Measurements from ENCODE around the gene PALLD.

PALLD gene

GRCh38 chr4:168795346-168795745 is 298.5 kb downstream of the PALLD start:
- Histone ChIP-seq H3K36me3 (ENCODE audit: control insufficient read depth in 2 of 2, insufficient read depth in 1 of 2, low read length in 2 of 2) (no peaks in the 10 kb centered on the region), H3K4me3 (ENCODE audit: low read depth, low read length) (no peak overlapping the region), H3K9me3 (ENCODE audit: control insufficient read depth, insufficient read depth, low read depth, low read length) (no peaks in the 10 kb centered on the region), H3K4me1 (ENCODE audit: control insufficient read depth, insufficient read depth, low read length) (no peaks in the 10 kb centered on the region; the same call in 1 of the 2 replicates), H3K27ac (ENCODE audit: extremely low read depth, low read depth, low read length) (no peak overlapping the region)
- CTCF ChIA-PET, result no interaction called here
- no peak for TF ChIP-seq GLIS2 (tag by site-specific recombination; IDR thresholded peaks at IDR 0.05)
- no peak for TF ChIP-seq ZNF157 (tag by site-specific recombination; IDR thresholded peaks at IDR 0.05)
- TF ChIP-seq ZSCAN5A (tag by site-specific recombination; IDR thresholded peaks at IDR 0.05), result no peak
- no peak for TF ChIP-seq ZBTB20 (tag by site-specific recombination; IDR thresholded peaks at IDR 0.05)
- TF ChIP-seq, protein P1, sequence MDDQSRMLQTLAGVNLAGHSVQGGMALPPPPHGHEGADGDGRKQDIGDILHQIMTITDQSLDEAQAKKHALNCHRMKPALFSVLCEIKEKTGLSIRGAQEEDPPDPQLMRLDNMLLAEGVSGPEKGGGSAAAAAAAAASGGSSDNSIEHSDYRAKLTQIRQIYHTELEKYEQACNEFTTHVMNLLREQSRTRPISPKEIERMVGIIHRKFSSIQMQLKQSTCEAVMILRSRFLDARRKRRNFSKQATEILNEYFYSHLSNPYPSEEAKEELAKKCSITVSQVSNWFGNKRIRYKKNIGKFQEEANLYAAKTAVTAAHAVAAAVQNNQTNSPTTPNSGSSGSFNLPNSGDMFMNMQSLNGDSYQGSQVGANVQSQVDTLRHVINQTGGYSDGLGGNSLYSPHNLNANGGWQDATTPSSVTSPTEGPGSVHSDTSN (CRISPR knock-in tag; IDR thresholded peaks at IDR 0.05), result no peak
- TF ChIP-seq ZNF658 (tag by site-specific recombination; IDR thresholded peaks at IDR 0.05), result no peak
- no peak for TF ChIP-seq ZNF24 (tag by site-specific recombination; IDR thresholded peaks at IDR 0.05)
- no peak for TF ChIP-seq INSM2 (tag by site-specific recombination; IDR thresholded peaks at IDR 0.05)
- TF ChIP-seq TRIM28 (IDR thresholded peaks at IDR 0.05; ENCODE audit: borderline replicate concordance, low read length), result no peak
- TF ChIP-seq, protein P2, sequence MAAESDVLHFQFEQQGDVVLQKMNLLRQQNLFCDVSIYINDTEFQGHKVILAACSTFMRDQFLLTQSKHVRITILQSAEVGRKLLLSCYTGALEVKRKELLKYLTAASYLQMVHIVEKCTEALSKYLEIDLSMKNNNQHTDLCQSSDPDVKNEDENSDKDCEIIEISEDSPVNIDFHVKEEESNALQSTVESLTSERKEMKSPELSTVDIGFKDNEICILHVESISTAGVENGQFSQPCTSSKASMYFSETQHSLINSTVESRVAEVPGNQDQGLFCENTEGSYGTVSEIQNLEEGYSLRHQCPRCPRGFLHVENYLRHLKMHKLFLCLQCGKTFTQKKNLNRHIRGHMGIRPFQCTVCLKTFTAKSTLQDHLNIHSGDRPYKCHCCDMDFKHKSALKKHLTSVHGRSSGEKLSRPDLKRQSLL (tag by site-specific recombination; IDR thresholded peaks at IDR 0.05), result no peak
- TF ChIP-seq, protein P3, sequence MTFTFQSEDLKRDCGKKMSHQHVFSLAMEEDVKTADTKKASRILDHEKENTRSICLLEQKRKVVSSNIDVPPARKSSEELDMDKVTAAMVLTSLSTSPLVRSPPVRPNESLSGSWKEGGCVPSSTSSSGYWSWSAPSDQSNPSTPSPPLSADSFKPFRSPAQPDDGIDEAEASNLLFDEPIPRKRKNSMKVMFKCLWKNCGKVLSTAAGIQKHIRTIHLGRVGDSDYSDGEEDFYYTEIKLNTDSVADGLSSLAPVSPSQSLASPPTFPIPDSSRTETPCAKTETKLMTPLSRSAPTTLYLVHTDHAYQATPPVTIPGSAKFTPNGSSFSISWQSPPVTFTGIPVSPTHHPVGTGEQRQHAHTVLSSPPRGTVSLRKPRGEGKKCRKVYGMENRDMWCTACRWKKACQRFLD (tag by site-specific recombination; IDR thresholded peaks at IDR 0.05), result no peak
- POLR2A ChIA-PET, result no interaction called here

DNA sequence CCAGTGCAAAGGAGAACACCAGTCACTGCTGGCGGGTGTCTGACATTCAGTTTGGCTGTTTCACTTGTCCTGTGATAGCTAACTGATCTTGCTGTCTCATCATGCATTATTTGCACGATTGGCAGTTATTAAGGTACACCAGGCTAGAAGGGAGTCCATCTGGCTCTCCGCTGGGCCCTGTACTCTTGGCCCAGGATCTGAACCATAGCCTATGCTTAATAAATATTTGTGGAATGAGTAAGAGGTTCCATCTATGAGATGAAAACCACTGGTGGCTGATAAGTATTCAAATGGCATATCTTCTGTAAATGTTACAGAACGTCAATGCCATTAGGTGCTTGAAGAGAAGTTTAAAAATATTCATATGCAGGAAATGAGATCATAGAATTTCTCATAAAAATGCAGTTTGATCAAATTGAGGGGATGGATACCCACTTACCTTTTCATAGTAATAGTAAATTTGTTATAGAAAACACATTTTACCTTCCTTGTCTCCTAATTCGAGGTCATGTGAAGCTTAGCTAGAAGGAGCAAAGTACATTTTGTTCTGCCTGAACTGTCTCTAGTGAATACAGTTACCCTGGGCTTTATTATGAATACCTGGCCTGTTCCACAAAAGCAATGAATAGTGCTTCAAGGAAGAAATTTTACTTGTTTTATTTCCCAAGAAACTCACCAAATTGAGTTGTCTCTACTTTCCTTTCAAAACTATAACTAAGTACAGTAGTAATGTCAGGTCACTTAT is 299.7 kb downstream of the PALLD start:
- CTCF ChIA-PET, result no interaction called here
- Histone ChIP-seq H3K9me3 (ENCODE audit: control insufficient read depth, insufficient read depth, low read depth, low read length) (no peaks in the 10 kb centered on the region), H3K27ac (ENCODE audit: extremely low read depth, low read depth, low read length) (no peak overlapping the region), H3K36me3 (ENCODE audit: control insufficient read depth in 2 of 2, insufficient read depth in 1 of 2, low read length in 2 of 2) (no peaks in the 10 kb centered on the region), H3K4me3 (ENCODE audit: low read depth, low read length) (no peak overlapping the region), H3K4me1 (ENCODE audit: control insufficient read depth, insufficient read depth, low read length) (no peaks in the 10 kb centered on the region; the same call in 1 of the 2 replicates)
- POLR2A ChIA-PET, result interaction anchor here (1.5 kb wide), 1 partner anchor 34 kb away, joined by 3 read pairs; no protein-coding TSS in a partner anchor
- TF ChIP-seq ZNF169 (tag by site-specific recombination; IDR thresholded peaks at IDR 0.05) (no peak), ZNF654 (tag by site-specific recombination; IDR thresholded peaks at IDR 0.05; ENCODE audit: low read depth) (no peak), AEBP2 (tag by site-specific recombination; IDR thresholded peaks at IDR 0.05; ENCODE audit: borderline replicate concordance) (no peak), TRIM28 (IDR thresholded peaks at IDR 0.05; ENCODE audit: borderline replicate concordance, low read length) (no peak), ZNF473 (tag by site-specific recombination; IDR thresholded peaks at IDR 0.05) (no peak), ZNF121 (tag by site-specific recombination; IDR thresholded peaks at IDR 0.05) (no peak)
- TF ChIP-seq, protein P4, sequence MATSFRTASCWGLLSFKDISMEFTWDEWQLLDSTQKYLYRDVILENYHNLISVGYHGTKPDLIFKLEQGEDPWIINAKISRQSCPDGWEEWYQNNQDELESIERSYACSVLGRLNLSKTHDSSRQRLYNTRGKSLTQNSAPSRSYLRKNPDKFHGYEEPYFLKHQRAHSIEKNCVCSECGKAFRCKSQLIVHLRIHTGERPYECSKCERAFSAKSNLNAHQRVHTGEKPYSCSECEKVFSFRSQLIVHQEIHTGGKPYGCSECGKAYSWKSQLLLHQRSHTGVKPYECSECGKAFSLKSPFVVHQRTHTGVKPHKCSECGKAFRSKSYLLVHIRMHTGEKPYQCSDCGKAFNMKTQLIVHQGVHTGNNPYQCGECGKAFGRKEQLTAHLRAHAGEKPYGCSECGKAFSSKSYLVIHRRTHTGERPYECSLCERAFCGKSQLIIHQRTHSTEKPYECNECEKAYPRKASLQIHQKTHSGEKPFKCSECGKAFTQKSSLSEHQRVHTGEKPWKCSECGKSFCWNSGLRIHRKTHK (tag by site-specific recombination; IDR thresholded peaks at IDR 0.05), result no peak
- TF ChIP-seq, protein P2 (tag by site-specific recombination; IDR thresholded peaks at IDR 0.05), result no peak
- TF ChIP-seq, protein P5, sequence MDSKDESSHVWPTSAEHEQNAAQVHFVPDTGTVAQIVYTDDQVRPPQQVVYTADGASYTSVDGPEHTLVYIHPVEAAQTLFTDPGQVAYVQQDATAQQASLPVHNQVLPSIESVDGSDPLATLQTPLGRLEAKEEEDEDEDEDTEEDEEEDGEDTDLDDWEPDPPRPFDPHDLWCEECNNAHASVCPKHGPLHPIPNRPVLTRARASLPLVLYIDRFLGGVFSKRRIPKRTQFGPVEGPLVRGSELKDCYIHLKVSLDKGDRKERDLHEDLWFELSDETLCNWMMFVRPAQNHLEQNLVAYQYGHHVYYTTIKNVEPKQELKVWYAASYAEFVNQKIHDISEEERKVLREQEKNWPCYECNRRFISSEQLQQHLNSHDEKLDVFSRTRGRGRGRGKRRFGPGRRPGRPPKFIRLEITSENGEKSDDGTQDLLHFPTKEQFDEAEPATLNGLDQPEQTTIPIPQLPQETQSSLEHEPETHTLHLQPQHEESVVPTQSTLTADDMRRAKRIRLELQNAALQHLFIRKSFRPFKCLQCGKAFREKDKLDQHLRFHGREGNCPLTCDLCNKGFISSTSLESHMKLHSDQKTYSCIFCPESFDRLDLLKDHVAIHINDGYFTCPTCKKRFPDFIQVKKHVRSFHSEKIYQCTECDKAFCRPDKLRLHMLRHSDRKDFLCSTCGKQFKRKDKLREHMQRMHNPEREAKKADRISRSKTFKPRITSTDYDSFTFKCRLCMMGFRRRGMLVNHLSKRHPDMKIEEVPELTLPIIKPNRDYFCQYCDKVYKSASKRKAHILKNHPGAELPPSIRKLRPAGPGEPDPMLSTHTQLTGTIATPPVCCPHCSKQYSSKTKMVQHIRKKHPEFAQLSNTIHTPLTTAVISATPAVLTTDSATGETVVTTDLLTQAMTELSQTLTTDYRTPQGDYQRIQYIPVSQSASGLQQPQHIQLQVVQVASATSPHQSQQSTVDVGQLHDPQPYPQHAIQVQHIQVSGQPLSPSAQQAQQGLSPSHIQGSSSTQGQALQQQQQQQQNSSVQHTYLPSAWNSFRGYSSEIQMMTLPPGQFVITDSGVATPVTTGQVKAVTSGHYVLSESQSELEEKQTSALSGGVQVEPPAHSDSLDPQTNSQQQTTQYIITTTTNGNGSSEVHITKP (tag by site-specific recombination; IDR thresholded peaks at IDR 0.05), result no peak

All from HEK293 (cell line).